K562 (cell line): Measurements from ENCODE around the gene FIBP. TPM values are rescaled to one million over a fixed set of nuclear protein-coding genes. Genes with fewer than 3 reads are reported as not detected.

Experiments
- ATAC-seq: fragments of 200-7000 bp; cut with Tn5 transposase; 3 replicates; pipeline ENCODE4 v1.9.1; 2020; ENCODE audit warnings: moderate library complexity
- BruUV-seq: library from RNA; stranded (reverse); fragments of 400-500 nt; replicated peaks from 2 replicates; lab custom pipeline; 2021; lab: Mats Ljungman, UMichigan
- CTCF ChIA-PET: fragments of 300-600 bp; formaldehyde crosslinking; extraction: SDS; loops from one replicate; lab custom pipeline; 2021; ENCODE audit warnings: low intra/inter-chr PET ratio; lab: Yijun Ruan, JAX
- POLR2A ChIA-PET: fragments of 300-600, 350-650 bp; sonication (Branson Sonifier 250); formaldehyde crosslinking; extraction: SDS; loops from one replicate; lab custom pipeline; 2021; ENCODE audit warnings: antibody characterized with exemption, inconsistent platforms; lab: Yijun Ruan, JAX
- DNase-seq, 4 experiments: peaks; one replicate each; pipeline versions ENCODE4 v3.0.0 to v3.0.0-alpha.2; 2011 to 2018; ENCODE audit warnings: low spot score in 3 of 4, mixed read lengths in 3 of 4; ENCODE audit errors: extremely low read depth in 1 of 4
- FAIRE-seq: peaks from 2 replicates; lab custom pipeline; 2011; peaks lifted over from hg19 to GRCh38; lab: Jason Lieb, UNC
- H2AFZ ChIP-seq: 2 replicates; pipeline ENCODE4 v1.6.0; 2011; ENCODE audit warnings: low read depth, low read length, control low read depth, inconsistent platforms
- H3K27ac ChIP-seq: fragments of 200-600 bp; 3 replicates; pipeline ENCODE4 v1.8.0; 2011; ENCODE audit warnings: low read depth, mild to moderate bottlenecking, control low read depth, inconsistent platforms, low read length, moderate library complexity, mixed read lengths; ENCODE audit errors: extremely low read depth
- H3K27me3 ChIP-seq, 2 experiments: fragments of 300-600 bp in 1 of 2; 2 replicates in 1 of 2; 3 replicates in 1 of 2; pipeline versions ENCODE4 v1.6.0 to v1.8.0; 2011; ENCODE audit warnings: inconsistent platforms in 2 of 2, low read length in 2 of 2, mild to moderate bottlenecking in 1 of 2, mixed read lengths in 1 of 2, moderate library complexity in 1 of 2; ENCODE audit not compliant: control insufficient read depth in 2 of 2, insufficient read depth in 2 of 2
- H3K36me3 ChIP-seq: fragments of 300-600 bp; 3 replicates; pipeline ENCODE4 v1.8.0; 2011; ENCODE audit warnings: mild to moderate bottlenecking, low read length, inconsistent platforms; ENCODE audit not compliant: control insufficient read depth, insufficient read depth
- H3K4me1 ChIP-seq, 2 experiments: fragments of 200-600 bp in 1 of 2; replicated peaks in 1 of 2; 2 replicates in 1 of 2; 3 replicates in 1 of 2; pipeline versions ENCODE4 v1.5.1 to v1.8.0; 2011; ENCODE audit warnings: inconsistent platforms in 2 of 2, low read length in 2 of 2, mild to moderate bottlenecking in 1 of 2, mixed read lengths in 1 of 2, moderate library complexity in 1 of 2; ENCODE audit not compliant: control insufficient read depth in 2 of 2, insufficient read depth in 2 of 2
- H3K4me2 ChIP-seq: 2 replicates; pipeline ENCODE4 v1.6.1; 2011; ENCODE audit warnings: low read length, control low read depth, inconsistent platforms, mixed read lengths; ENCODE audit not compliant: insufficient read depth
- H3K4me3 ChIP-seq: fragments of 200-600 bp; sonication (generic), shearing (Covaris generic); 2 replicates; pipeline ENCODE4 v1.5.1; 2016; ENCODE audit warnings: control low read depth, inconsistent platforms
- H3K79me2 ChIP-seq: fragments of 200-600 bp; 3 replicates; pipeline ENCODE4 v1.8.0; 2011; ENCODE audit warnings: low read length, inconsistent platforms; ENCODE audit not compliant: control insufficient read depth, insufficient read depth
- H3K9ac ChIP-seq, 2 experiments: 2 replicates each; pipeline versions ENCODE4 v1.6.0 to v1.6.1; 2011; ENCODE audit warnings: low read depth in 2 of 2, low read length in 2 of 2, control low read depth in 1 of 2, inconsistent platforms in 1 of 2, mild to moderate bottlenecking in 1 of 2, mixed read lengths in 1 of 2; ENCODE audit not compliant: insufficient read depth in 1 of 2
- H3K9me1 ChIP-seq: one replicate; pipeline ENCODE4 v1.6.0; 2011; ENCODE audit warnings: inconsistent platforms, mild to moderate bottlenecking, low read length, moderate library complexity; ENCODE audit not compliant: control insufficient read depth, insufficient read depth
- H3K9me3 ChIP-seq: replicated peaks from 2 replicates; pipeline ENCODE4 v1.5.1; 2011; ENCODE audit warnings: low read depth, low read length, inconsistent platforms; ENCODE audit not compliant: control insufficient read depth, insufficient read depth
- H4K20me1 ChIP-seq: replicated peaks from 2 replicates; pipeline ENCODE4 v1.6.1; 2011; ENCODE audit warnings: low read length, inconsistent platforms, mixed read lengths; ENCODE audit not compliant: control insufficient read depth, insufficient read depth
- BCOR ChIP-seq: fragments of 450-650 bp; IDR thresholded peaks from 2 replicates; pipeline ENCODE4 v1.6.1; 2016
- L3MBTL2 ChIP-seq: fragments of 450-650 bp; IDR thresholded peaks from 2 replicates; pipeline ENCODE4 v1.6.1; 2016; ENCODE audit warnings: mild to moderate bottlenecking, moderate library complexity
- POLR2G ChIP-seq: fragments of 200-400 bp; formaldehyde crosslinking; IDR thresholded peaks from 2 replicates; pipeline ENCODE4 v1.6.1; 2017; ENCODE audit warnings: low read depth, mild to moderate bottlenecking, antibody characterized with exemption, low read length, moderate library complexity
- RBFOX2 ChIP-seq: fragments of 200-400 bp; formaldehyde crosslinking; IDR thresholded peaks from 2 replicates; pipeline ENCODE4 v1.6.1; 2017; ENCODE audit warnings: low read depth, mild to moderate bottlenecking, low read length, moderate library complexity
- RNF2 ChIP-seq: sonication (generic); IDR thresholded peaks from 2 replicates; pipeline ENCODE4 v1.6.1; 2016
- TOE1 ChIP-seq, 2 experiments: fragments of 450-650 bp in 1 of 2; sonication (generic) in 1 of 2; formaldehyde crosslinking in 1 of 2; IDR thresholded peaks; 2 replicates each; pipeline versions ENCODE4 v1.7.1 to v1.8.0; 2016 to 2022; ENCODE audit warnings: borderline replicate concordance in 2 of 2, mild to moderate bottlenecking in 2 of 2, antibody characterized with exemption in 1 of 2, inconsistent platforms in 1 of 2, low read depth in 1 of 2, missing genetic modification reagents in 1 of 2, moderate library complexity in 1 of 2
- ZFX ChIP-seq: sonication (generic); formaldehyde crosslinking; IDR thresholded peaks from 2 replicates; pipeline ENCODE4 v1.8.0; 2022; ENCODE audit warnings: mild to moderate bottlenecking, missing genetic modification reagents, moderate library complexity
- ZNF146 ChIP-seq: IDR thresholded peaks from one replicate; pipeline ENCODE4 v1.6.1; 2018; ENCODE audit warnings: missing compliant biosample characterization; ENCODE audit not compliant: unreplicated experiment
- WGBS: fragments of 100-300 bp; shearing (Covaris generic); methylation state at CpG from one replicate; pipeline ENCODE4 v1.1.6; 2016; ENCODE audit warnings: low coverage, mixed read lengths; ENCODE audit not compliant: insufficient coverage; ENCODE audit errors: missing lambda C conversion rate; 5-methylcytosine and 5-hydroxymethylcytosine counted together
- in situ Hi-C: fragments of 300-500 bp; cut with MboI; formaldehyde crosslinking; loops from 4 replicates; pipeline ENCODE4 v1.15.0; 2018; ENCODE audit warnings: inconsistent platforms, mixed read lengths
- intact Hi-C: fragments of 100-400 bp; cut with micrococcal nuclease; formaldehyde crosslinking; loops from 2 replicates; pipeline ENCODE4 v1.14.2; 2022
- polyA plus RNA-seq, 8 experiments: library from polyadenylated mRNA; depleted of rRNA in 4 of 8; stranded (reverse) in 5 of 8; unstranded in 3 of 8; fragments of >200 nt; fragmentation: Nextera tagmentation in 2 of 8; fragmentation: Illumina TruSeq in 1 of 8; extraction: Ambion mirVana in 2 of 8; extraction: Trizol in 1 of 8; gene quantifications; 2 replicates each; pipeline versions ENCODE4 v1.2.1 to v1.2.3, GENCODE V29; 2011 to 2014; ENCODE audit warnings: inconsistent platforms in 1 of 8, missing spikeins in 1 of 8
- total RNA-seq, 7 experiments: library from RNA; depleted of rRNA in 6 of 7; stranded (reverse); fragments of >200 nt in 6 of 7; fragmentation: Illumina TruSeq in 2 of 7; extraction: Trizol in 2 of 7; gene quantifications; 2 replicates each; pipeline versions ENCODE4 v1.2.1 to v1.2.3, GENCODE V29; 2011 to 2021; ENCODE audit warnings: low replicate concordance in 1 of 7
- TF ChIP-seq, protein P1 (sequence below), 2 experiments: IDR thresholded peaks; 2 replicates each; pipeline ENCODE4 v1.6.1; 2011; ENCODE audit warnings: borderline replicate concordance in 1 of 2, control low read depth in 1 of 2, low read depth in 1 of 2, low read length in 1 of 2, mild to moderate bottlenecking in 1 of 2, mixed read lengths in 1 of 2, moderate library complexity in 1 of 2; ENCODE audit not compliant: insufficient read depth in 1 of 2, insufficient read length in 1 of 2, poor library complexity in 1 of 2, severe bottlenecking in 1 of 2; ENCODE audit errors: extremely low read depth in 1 of 2
- TF ChIP-seq, protein P2 (sequence below): fragments of 450-650 bp; IDR thresholded peaks from 2 replicates; pipeline ENCODE4 v1.6.1; 2016; ENCODE audit warnings: borderline replicate concordance

FIBP gene
- total and polyA plus RNA-seq, 9 of the 15 experiments (the other 6 are each of a cell fraction or from before 2014, with no cell fraction given): 41.2 to 79.2 (median 48.6) TPM

DNA sequence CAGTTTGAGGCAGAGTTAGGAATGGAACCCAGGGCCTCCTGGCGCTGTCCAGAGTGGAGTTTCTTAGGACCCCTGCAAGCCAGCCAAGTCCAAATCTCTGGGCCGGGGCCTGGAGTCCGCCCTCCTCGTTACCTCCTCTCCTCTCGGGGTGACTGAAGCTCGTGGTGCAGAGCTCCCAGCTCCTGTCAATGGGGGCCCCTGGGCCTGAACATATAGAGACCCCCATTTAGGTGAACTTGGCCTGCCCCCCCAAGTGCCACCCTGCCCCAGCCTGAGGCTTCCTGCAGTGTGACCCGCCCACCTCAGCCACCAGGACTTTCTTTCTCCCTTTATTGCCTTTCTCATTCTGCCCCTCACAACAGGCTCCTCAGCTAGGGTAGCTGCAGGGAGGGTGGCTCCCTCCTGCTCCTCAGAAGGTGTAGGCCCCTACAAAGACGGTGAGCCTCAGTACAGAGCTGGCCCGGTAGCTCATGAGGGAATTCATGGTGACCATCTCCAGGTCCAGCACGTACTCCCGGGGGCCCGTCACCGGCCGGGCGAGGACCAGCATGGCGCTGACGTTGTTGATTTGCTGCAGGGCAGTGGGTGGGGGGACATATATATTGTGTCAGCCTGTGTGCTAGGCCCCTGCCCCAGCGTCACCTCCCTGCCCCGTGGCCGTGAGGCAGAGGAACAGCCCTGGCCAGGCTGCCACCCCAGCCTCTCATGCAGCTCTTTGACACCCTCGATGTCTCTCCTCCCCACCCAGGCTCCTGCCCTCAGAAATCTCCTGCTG is 21.6 kb downstream of the FIBP start:
- intact Hi-C loops: no loop called here
- 83% methylated on average over 21 of the region's 21 CpGs for WGBS
- H3K4me1 ChIP-seq: peaks cover 23 to 78% of the 10 kb centered on the region in 2 experiments
- H3K9me3 ChIP-seq: no peaks in the 10 kb centered on the region
- no peaks in the 10 kb centered on the region for H4K20me1 ChIP-seq
- no peak overlapping the region for H3K4me2 ChIP-seq
- ChIA-PET POLR2A (interaction anchor here (0.6 to 8.2 kb wide), 7 partner anchors 7 to 1139 kb away, joined by 3 to 151 read pairs (median 5); partner anchors contain the start of genes CCDC85B, CFL1, CTSW and FIBP), CTCF (no interaction called here)
- H3K4me3 ChIP-seq: no peak overlapping the region
- peaks cover 14% of the 10 kb centered on the region for H3K79me2 ChIP-seq
- H3K9me1 ChIP-seq: no peaks in the 10 kb centered on the region
- FAIRE-seq: no peak
- peak overlapping the region; percentile 65; the same call in 1 of the 3 replicates for H3K27ac ChIP-seq
- no peak overlapping the region for H2AFZ ChIP-seq
- in situ Hi-C loops: no loop called here
- ATAC-seq: no peak; the same call in 2 of the 3 replicates
- no peak for DNase-seq
- no peak for TF ChIP-seq TOE1 (IDR thresholded peaks at IDR 0.05; ENCODE audit: borderline replicate concordance)
- no peak for TF ChIP-seq TOE1 (CRISPR knock-in tag; IDR thresholded peaks at IDR 0.05; ENCODE audit: borderline replicate concordance, low read depth)
- TF ChIP-seq POLR2G: peak; percentile 74
- TF ChIP-seq, protein P1, sequence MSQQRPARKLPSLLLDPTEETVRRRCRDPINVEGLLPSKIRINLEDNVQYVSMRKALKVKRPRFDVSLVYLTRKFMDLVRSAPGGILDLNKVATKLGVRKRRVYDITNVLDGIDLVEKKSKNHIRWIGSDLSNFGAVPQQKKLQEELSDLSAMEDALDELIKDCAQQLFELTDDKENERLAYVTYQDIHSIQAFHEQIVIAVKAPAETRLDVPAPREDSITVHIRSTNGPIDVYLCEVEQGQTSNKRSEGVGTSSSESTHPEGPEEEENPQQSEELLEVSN (IDR thresholded peaks at IDR 0.05; ENCODE audit: borderline replicate concordance in 1 of 2, extremely low read depth in 1 of 2, insufficient read depth in 1 of 2, insufficient read length in 1 of 2, low read depth in 1 of 2, low read length in 1 of 2, poor library complexity in 1 of 2, severe bottlenecking in 1 of 2): no peak
- peak; percentile 80 for TF ChIP-seq RBFOX2
- TF ChIP-seq, protein P2, sequence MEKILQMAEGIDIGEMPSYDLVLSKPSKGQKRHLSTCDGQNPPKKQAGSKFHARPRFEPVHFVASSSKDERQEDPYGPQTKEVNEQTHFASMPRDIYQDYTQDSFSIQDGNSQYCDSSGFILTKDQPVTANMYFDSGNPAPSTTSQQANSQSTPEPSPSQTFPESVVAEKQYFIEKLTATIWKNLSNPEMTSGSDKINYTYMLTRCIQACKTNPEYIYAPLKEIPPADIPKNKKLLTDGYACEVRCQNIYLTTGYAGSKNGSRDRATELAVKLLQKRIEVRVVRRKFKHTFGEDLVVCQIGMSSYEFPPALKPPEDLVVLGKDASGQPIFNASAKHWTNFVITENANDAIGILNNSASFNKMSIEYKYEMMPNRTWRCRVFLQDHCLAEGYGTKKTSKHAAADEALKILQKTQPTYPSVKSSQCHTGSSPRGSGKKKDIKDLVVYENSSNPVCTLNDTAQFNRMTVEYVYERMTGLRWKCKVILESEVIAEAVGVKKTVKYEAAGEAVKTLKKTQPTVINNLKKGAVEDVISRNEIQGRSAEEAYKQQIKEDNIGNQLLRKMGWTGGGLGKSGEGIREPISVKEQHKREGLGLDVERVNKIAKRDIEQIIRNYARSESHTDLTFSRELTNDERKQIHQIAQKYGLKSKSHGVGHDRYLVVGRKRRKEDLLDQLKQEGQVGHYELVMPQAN: no peak
- no peak for TF ChIP-seq BCOR
- TF ChIP-seq ZFX (CRISPR knock-in tag): peak; percentile 27; the same call in 1 of the 2 replicates
- 0 out of 2 replicates have a peak, but pooled peaks have one; percentile 13 for TF ChIP-seq L3MBTL2
- TF ChIP-seq RNF2: no peak
- no peak for TF ChIP-seq ZNF146
- BruUV-seq: no TSS peak
- peak overlapping the region in 1 of 2 experiments; percentile 83; a peak in 3 of 4 replicates for H3K9ac ChIP-seq
- H3K27me3 ChIP-seq: no peaks in the 10 kb centered on the region
- H3K36me3 ChIP-seq: peaks cover 65% of the 10 kb centered on the region; the same call in 2 of the 3 replicates
